K562 treated with DMSO at 1 percent for 4 hours (cell line): Measurements from ENCODE around the gene ZNF503. TPM values are rescaled to one million over a fixed set of nuclear protein-coding genes. Genes with fewer than 3 reads are reported as not detected.

Experiments used
- total RNA-seq: library from RNA; unstranded; fragments of 300-600 nt; gene quantifications from 2 replicates; pipeline ENCODE4 v1.2.3, GENCODE V29; 2022; ENCODE audit not compliant: insufficient read depth

ZNF503 gene, protein sequence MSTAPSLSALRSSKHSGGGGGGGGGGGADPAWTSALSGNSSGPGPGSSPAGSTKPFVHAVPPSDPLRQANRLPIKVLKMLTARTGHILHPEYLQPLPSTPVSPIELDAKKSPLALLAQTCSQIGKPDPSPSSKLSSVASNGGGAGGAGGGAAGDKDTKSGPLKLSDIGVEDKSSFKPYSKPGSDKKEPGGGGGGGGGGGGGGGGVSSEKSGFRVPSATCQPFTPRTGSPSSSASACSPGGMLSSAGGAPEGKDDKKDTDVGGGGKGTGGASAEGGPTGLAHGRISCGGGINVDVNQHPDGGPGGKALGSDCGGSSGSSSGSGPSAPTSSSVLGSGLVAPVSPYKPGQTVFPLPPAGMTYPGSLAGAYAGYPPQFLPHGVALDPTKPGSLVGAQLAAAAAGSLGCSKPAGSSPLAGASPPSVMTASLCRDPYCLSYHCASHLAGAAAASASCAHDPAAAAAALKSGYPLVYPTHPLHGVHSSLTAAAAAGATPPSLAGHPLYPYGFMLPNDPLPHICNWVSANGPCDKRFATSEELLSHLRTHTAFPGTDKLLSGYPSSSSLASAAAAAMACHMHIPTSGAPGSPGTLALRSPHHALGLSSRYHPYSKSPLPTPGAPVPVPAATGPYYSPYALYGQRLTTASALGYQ
- total RNA-seq, result 0.28 TPM in 1 of 2 replicates, not detected in the other

DNA sequence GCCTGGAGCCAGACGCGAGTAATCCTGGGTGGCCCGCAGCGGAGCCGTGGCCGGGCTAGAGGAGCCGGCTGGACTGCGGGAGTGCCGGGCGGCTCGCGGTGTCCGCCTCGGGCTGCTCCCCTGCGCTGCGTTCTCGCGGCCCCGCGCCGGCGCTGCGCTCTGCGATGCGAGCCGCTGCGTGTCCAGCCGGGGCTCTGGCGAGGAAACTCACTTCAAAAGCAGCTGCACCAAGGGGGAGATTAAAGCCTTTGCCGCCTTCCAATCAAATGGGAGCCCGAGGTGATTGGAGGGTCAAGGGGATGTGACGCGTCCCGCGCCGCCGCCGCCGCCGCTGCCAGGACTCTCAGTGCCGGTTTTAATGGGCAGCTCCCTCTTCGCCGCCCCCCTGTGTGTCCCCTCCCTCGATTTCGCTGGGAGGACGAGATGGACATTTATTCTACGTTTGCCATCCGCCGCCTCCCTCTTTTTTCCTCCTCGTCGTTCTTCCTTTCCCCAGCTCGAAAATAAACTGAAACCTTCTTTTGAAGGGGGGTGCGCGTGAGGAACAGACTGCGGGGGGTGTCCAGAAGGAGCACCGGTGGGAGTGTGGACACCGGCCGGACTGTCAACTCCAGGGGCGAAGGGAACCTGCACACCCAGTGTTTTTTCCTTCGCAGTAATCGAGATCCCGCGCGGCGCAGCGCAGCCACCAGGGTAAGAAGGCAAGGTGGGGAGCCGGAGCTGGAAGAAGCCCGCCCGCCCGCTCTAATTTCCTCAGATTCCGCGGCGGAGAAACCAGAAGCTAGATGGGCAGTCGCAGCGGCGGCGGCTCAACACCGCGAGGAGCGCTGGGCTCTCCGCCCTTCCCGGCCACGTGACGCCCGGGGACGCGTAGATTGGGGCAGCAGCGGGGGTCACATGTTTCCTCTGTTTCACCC, at the start of gene ZNF503:
Gene ZNF503 (minus strand): TSS at position 196 of the 917 bp plus-strand sequence. CDS start 345 bp downstream, outside the sequence.

DNA sequence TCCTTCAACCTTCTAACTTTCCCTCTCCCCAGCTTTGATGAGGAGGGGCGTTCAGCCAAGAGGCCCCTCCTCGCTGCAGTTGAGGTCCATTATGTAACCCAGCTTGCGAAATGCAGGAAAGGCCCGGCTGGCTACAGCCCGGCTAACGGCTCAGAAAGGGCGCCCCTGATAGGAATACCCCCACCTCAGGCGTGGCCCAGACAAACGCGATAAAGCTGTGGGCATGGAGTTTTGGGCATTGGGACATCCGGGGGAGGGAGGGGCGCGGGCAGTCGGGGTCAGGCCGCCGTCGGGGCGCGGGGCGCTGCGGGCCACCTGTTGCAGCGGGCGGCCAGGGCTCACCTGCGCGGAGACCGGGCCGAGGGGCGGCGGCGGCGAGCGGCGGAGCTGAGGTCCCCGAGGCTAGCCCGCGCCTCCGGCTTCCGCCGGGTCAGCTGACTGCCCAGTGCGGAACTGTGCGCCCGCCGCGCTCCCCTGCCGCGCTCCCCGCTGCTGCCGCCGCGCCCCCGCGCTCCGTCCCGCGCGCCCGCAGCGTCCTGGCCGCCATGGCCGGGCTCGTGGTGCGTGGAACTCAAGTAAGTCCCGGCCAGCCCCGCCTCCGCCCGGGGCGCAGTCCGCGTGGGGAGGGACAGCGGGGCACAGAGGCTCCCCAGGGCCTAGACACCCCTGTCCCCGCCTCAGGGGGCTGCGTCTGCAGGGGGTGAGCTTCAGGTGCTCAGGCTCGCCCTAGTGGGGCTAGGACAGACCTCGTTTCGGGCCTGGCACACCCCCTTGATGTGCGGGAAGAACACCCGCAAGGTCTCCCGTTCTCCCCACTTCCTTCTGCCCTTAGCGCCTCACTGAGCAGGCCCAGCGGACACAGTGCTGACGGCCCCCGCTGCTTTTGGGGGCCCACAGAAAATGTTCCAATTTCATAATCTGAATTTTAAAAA, 29.9 kb upstream of the ZNF503 start, which contains the start of gene LRMDA:
Gene LRMDA (plus strand): TSS at position 445 of the 932 bp plus-strand sequence.

Other genes starting within 250 kb of the ZNF503 start
- gene VDAC2, start 191.0 kb downstream of the ZNF503 start, total RNA-seq, result 286 and 317 TPM in 2 replicates
- gene COMTD1, start 165.8 kb downstream of the ZNF503 start, total RNA-seq, result 34.8 and 36.0 TPM in 2 replicates
- not detected in 2 replicates for gene LRMDA, start 29.9 kb upstream of the ZNF503 start, total RNA-seq